GM12864 (cell line): Measurements from ENCODE around the gene CDH23.

Source experiments
- DNase-seq: peaks from one replicate; pipeline ENCODE4 v3.0.0-alpha.2; 2011; ENCODE audit warnings: low read depth
- H3K4me3 ChIP-seq: 2 replicates; pipeline ENCODE4 v1.5.1; 2011; ENCODE audit warnings: mild to moderate bottlenecking, low read depth, low read length, control low read depth
- CTCF ChIP-seq: IDR thresholded peaks from 2 replicates; pipeline ENCODE4 v1.5.1; 2011; ENCODE audit warnings: low read depth, mild to moderate bottlenecking, moderate library complexity, low read length, control low read depth, inconsistent platforms; ENCODE audit errors: missing control alignments

The CDH23 gene

DNA sequence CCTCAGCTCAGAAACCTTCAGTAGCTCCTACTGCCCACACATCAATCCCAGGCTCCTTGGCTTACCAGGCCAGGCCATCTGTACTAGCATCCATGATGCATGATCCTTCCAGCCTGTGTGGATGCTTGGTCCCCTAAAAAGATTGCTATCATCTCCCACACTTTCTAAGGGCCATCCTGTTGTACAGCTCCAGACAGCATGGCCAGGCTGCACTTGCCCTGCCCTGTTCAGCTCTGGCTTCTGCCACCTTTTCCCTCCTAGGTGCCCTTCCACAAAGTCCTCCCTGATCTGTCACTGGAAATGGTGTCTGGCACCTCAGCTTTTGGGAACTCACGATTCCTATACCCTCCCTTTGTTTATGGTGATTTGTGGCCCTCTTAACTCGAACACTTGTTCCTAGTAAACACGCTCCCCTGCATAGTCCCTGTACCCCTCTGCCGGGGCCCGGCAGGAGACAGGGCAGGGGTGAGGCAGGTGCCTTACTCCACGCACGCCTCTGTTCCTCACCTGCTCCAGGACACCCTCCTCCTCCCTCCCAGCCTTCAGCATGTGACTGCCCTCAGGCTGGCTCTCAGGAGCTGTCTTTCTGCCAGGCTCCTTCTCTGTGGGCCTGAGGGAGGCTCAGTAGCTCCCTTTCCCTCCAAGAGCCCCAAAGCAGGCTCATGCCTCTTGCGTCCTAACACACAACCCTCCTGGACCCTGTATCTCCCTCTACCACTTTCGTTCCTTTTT lies 71.8 kb downstream of the CDH23 start:
- no peak overlapping the region for H3K4me3 ChIP-seq
- TF ChIP-seq CTCF: no peak
- no peak for DNase-seq

- no peak overlapping the region for H3K4me3 ChIP-seq
- DNase-seq: no peak
- no peak for TF ChIP-seq CTCF
Measured at GRCh38 chr10:71471006-71471405, 74.3 kb downstream of the CDH23 start.

DNA sequence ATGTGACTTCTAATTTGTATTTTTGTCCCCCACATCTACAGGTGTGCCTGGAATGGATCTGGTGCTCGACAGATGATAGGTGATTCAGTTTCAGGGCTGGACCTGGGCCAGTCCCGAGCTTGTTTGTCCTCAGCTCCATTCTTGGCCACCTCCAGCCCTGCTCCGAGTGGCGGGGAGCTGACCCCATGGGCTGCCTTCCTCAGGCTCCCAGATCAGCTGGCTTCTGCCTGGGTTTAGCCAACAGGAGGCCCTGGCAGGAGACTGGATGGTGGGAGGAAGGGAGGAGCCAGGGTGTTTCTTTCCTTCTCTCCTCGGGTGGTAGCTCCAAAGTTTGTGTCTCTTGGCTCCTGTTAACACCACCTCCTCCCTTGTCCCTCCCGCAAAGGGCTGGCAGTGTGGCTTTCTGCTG lies 75.2 kb downstream of the CDH23 start:
- DNase-seq: no peak
- no peak for TF ChIP-seq CTCF
- H3K4me3 ChIP-seq: no peak overlapping the region

GRCh38 chr10:71472466-71472865 lies 75.7 kb downstream of the CDH23 start:
- TF ChIP-seq CTCF: no peak
- H3K4me3 ChIP-seq: no peak overlapping the region
- DNase-seq: no peak

GRCh38 chr10:71472912-71473311 lies 76.2 kb downstream of the CDH23 start:
- no peak for DNase-seq
- TF ChIP-seq CTCF: no peak
- H3K4me3 ChIP-seq: no peak overlapping the region

GRCh38 chr10:71473671-71474599 lies 77.2 kb downstream of the CDH23 start:
- no peak for TF ChIP-seq CTCF
- no peak for DNase-seq
- no peak overlapping the region for H3K4me3 ChIP-seq
